Panc1 (cell line): ENCODE results near the gene KRTAP10-10.

Experiments used
- CTCF ChIP-seq: fragments of 450-650 bp; IDR thresholded peaks from 2 replicates; pipeline ENCODE4 v1.5.1; 2017; ENCODE audit warnings: mild to moderate bottlenecking
- POLR2AphosphoS5 ChIP-seq: IDR thresholded peaks from 2 replicates; pipeline ENCODE4 v1.6.1; 2012; ENCODE audit warnings: mild to moderate bottlenecking, low read depth, low read length, moderate library complexity
- REST ChIP-seq, 2 experiments: IDR thresholded peaks; 2 replicates each; pipeline ENCODE4 v1.6.1; 2011 to 2012; ENCODE audit warnings: low read depth in 2 of 2, control low read depth in 1 of 2, low read length in 1 of 2, mild to moderate bottlenecking in 1 of 2, moderate library complexity in 1 of 2; ENCODE audit not compliant: insufficient read depth in 1 of 2
- SIN3A ChIP-seq: IDR thresholded peaks from 2 replicates; pipeline ENCODE4 v1.6.1; 2012; ENCODE audit warnings: low read depth, mild to moderate bottlenecking, low read length, moderate library complexity, borderline replicate concordance; ENCODE audit not compliant: insufficient read depth

DNA sequence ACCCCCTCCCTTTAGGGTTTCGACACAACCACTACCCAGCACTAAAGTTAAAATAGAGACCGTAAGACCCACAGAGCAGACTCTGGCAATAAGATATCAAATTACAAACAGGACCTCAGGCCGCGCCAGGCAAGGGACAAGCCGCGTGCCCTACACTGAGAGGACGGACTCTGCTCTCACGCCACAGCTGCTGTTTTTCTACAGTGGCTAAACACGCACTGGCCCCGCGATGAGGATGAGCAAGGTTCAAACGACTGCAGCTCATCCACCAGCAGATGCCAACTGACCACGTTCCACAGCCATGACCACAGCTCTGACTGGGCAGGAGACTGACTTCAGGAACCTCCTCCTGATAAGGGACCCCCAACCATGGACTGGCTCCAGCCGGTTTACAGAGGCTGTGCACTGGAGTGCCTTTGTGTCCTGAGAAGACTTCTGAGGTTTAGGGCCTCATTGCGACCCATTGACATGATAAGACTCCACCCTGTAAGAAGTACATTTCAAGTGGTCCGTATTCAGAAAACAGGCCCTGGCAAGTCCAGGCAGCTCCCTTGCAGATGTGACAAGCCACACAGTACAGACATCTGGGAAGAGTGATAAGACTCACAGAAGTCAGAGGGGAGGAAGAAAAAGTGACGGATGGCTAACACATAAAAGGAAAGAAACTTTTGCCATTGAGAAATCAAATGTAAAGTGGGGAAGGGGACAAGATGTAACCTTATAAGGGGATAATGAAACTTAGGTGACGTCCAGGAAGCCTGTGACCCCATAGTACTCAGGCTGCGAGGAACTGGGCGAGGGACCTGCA is 43.4 kb upstream of the KRTAP10-10 start:
- TF ChIP-seq CTCF: no peak
- TF ChIP-seq REST (IDR thresholded peaks at IDR 0.05; ENCODE audit: insufficient read depth in 1 of 2, low read depth in 2 of 2, low read length in 1 of 2): no peak
- TF ChIP-seq POLR2AphosphoS5: no peak
- no peak for TF ChIP-seq SIN3A
